Measurements from ENCODE around the gene GLB1L2.
A peak's percentile ranks its signal among the peaks of the same experiment; 100 is the strongest.

Gene GLB1L2

DNA sequence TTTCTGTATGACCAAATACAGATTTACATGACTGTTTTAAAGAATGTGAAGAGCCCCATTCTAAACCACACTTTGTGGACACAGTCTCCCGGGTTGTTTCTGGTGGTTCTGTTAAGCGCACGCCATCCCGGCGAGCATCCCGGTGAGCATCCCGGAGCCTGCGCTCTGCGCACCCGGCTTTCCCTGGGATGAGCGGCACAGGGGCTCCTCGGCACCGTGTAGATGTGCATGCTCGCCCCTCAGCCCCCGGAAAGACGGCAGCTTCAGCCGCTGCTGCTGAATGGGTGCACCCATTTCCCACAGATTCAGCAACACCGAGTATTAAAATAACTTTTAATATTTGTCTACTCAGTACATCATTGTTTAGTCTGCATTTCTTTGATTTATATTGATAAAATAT lies 36.0 kb downstream of the GLB1L2 start:
- H3K9ac ChIP-seq (ENCODE audit: low read length), result no peak overlapping the region

DNA sequence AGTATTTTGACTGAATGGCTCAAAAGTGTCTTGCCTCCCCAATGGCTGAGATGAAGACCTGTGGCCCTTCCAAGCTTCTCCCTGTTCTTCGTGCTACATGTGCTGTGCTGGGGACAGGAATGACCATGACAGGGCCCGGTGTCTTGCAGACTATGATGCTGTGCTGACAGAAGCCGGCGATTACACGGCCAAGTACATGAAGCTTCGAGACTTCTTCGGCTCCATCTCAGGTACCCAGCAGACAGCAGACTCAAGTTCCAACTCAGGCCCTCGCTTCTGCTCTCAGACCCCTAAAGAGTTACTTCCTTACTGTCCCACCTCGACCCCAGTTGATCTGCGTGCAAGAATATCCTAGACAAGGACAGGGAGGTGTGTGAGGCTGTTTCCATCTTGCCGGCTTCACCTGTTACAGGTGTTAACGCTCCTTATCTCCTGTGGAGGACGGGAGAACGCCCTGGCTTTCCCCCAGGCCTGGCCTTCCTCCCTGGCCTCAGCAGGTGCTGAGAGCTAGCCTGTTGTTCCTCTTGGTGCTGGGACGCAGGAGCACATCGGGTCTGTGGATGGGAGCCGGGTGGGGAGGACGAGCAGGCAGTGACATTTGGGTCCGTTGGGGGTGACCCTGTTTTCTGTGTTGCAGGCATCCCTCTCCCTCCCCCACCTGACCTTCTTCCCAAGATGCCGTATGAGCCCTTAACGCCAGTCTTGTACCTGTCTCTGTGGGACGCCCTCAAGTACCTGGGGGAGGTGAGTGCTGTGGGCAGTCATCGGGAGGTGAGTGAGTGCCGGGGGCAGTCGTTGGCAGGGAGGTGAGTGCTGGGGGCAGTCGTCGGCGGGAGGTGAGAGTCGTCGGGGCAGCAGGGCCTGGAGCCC lies 38.1 kb downstream of the GLB1L2 start:
- H3K4me2 ChIP-seq (ENCODE audit: low read length, poor library complexity, severe bottlenecking), result no peak overlapping the region
- no peak for DNase-seq
- H3K9me3 ChIP-seq (ENCODE audit: control insufficient read depth, low read length), result no peaks in the 10 kb centered on the region
- no peak overlapping the region for H3K27ac ChIP-seq (ENCODE audit: low read length, poor library complexity, severe bottlenecking)
- H3K18ac ChIP-seq (ENCODE audit: low read depth in 1 of 2, low read length in 2 of 2), result no peak overlapping the region
- H4K8ac ChIP-seq (ENCODE audit: low read length), result no peak overlapping the region
- 87% methylated on average over 27 of the region's 30 CpGs for WGBS
- no peak overlapping the region for H2AFZ ChIP-seq (ENCODE audit: low read depth, low read length)
- H3K27me3 ChIP-seq (ENCODE audit: control insufficient read depth in 1 of 2, insufficient read depth in 1 of 2, low read length in 2 of 2), result peaks cover 0 to 11% of the 10 kb centered on the region in 2 experiments
- H2BK120ac ChIP-seq (ENCODE audit: low read depth, low read length), result no peak overlapping the region
- no peak overlapping the region for H4K91ac ChIP-seq (ENCODE audit: low read length)
- no peak overlapping the region for H2BK12ac ChIP-seq (ENCODE audit: low read length in 2 of 2)
- H3K79me1 ChIP-seq (replicated peaks; ENCODE audit: low read length, poor library complexity, severe bottlenecking), result no peaks in the 10 kb centered on the region
- H2BK15ac ChIP-seq (ENCODE audit: low read depth, poor library complexity, severe bottlenecking), result no peak overlapping the region
- H2AK5ac ChIP-seq (ENCODE audit: low read length, severe bottlenecking), result no peak overlapping the region
- no peak overlapping the region for H3K4ac ChIP-seq (ENCODE audit: low read depth in 1 of 2, low read length in 2 of 2)
- H3K4me3 ChIP-seq (ENCODE audit: insufficient read depth in 1 of 2, low read depth in 1 of 2, low read length in 2 of 2), result no peak overlapping the region
- no peak overlapping the region for H3K23ac ChIP-seq (ENCODE audit: low read length in 2 of 2)
- peaks cover 0 to 3% of the 10 kb centered on the region in 2 experiments for H3K36me3 ChIP-seq (ENCODE audit: control insufficient read depth in 1 of 2, insufficient read depth in 2 of 2, low read depth in 1 of 2, low read length in 2 of 2)
- no peak overlapping the region for H3K9ac ChIP-seq (ENCODE audit: low read length)
- peak overlapping the region in 1 of 2 experiments; percentile 10 for H3K14ac ChIP-seq (ENCODE audit: low read length in 2 of 2)
- H3K4me1 ChIP-seq (ENCODE audit: control insufficient read depth, insufficient read depth, low read depth, low read length), result no peaks in the 10 kb centered on the region
- H2BK5ac ChIP-seq (ENCODE audit: low read depth, low read length, poor library complexity, severe bottlenecking), result no peak overlapping the region

More for the DNA sequence above, 36.0 kb downstream of the GLB1L2 start:
- no peak for DNase-seq
- H3K4me3 ChIP-seq (ENCODE audit: insufficient read depth in 1 of 2, low read depth in 1 of 2, low read length in 2 of 2), result no peak overlapping the region
- H3K79me1 ChIP-seq (replicated peaks; ENCODE audit: low read length, poor library complexity, severe bottlenecking), result no peaks in the 10 kb centered on the region
- H4K91ac ChIP-seq (ENCODE audit: low read length), result no peak overlapping the region
- no peak overlapping the region for H3K18ac ChIP-seq (ENCODE audit: low read depth in 1 of 2, low read length in 2 of 2)
- H2BK120ac ChIP-seq (ENCODE audit: low read depth, low read length), result no peak overlapping the region
- H3K4me2 ChIP-seq (ENCODE audit: low read length, poor library complexity, severe bottlenecking), result no peak overlapping the region
- H3K4ac ChIP-seq (ENCODE audit: low read depth in 1 of 2, low read length in 2 of 2), result no peak overlapping the region
- no peak overlapping the region for H2AFZ ChIP-seq (ENCODE audit: low read depth, low read length)
- H3K23ac ChIP-seq (ENCODE audit: low read length in 2 of 2), result no peak overlapping the region
- no peak overlapping the region for H3K14ac ChIP-seq (ENCODE audit: low read length in 2 of 2)
- peaks cover 0 to 3% of the 10 kb centered on the region in 2 experiments for H3K36me3 ChIP-seq (ENCODE audit: control insufficient read depth in 1 of 2, insufficient read depth in 2 of 2, low read depth in 1 of 2, low read length in 2 of 2)
- no peak overlapping the region for H3K27ac ChIP-seq (ENCODE audit: low read length, poor library complexity, severe bottlenecking)
- no peak overlapping the region for H2BK12ac ChIP-seq (ENCODE audit: low read length in 2 of 2)
- H2AK5ac ChIP-seq (ENCODE audit: low read length, severe bottlenecking), result no peak overlapping the region
- 86% methylated on average over 17 of the region's 18 CpGs for WGBS
- no peak overlapping the region for H2BK15ac ChIP-seq (ENCODE audit: low read depth, poor library complexity, severe bottlenecking)
- H3K4me1 ChIP-seq (ENCODE audit: control insufficient read depth, insufficient read depth, low read depth, low read length), result no peaks in the 10 kb centered on the region
- H2BK5ac ChIP-seq (ENCODE audit: low read depth, low read length, poor library complexity, severe bottlenecking), result no peak overlapping the region
- no peak overlapping the region for H4K8ac ChIP-seq (ENCODE audit: low read length)
- peaks cover 0 to 15% of the 10 kb centered on the region in 2 experiments for H3K27me3 ChIP-seq (ENCODE audit: control insufficient read depth in 1 of 2, insufficient read depth in 1 of 2, low read length in 2 of 2)
- no peaks in the 10 kb centered on the region for H3K9me3 ChIP-seq (ENCODE audit: control insufficient read depth, low read length)

DNA sequence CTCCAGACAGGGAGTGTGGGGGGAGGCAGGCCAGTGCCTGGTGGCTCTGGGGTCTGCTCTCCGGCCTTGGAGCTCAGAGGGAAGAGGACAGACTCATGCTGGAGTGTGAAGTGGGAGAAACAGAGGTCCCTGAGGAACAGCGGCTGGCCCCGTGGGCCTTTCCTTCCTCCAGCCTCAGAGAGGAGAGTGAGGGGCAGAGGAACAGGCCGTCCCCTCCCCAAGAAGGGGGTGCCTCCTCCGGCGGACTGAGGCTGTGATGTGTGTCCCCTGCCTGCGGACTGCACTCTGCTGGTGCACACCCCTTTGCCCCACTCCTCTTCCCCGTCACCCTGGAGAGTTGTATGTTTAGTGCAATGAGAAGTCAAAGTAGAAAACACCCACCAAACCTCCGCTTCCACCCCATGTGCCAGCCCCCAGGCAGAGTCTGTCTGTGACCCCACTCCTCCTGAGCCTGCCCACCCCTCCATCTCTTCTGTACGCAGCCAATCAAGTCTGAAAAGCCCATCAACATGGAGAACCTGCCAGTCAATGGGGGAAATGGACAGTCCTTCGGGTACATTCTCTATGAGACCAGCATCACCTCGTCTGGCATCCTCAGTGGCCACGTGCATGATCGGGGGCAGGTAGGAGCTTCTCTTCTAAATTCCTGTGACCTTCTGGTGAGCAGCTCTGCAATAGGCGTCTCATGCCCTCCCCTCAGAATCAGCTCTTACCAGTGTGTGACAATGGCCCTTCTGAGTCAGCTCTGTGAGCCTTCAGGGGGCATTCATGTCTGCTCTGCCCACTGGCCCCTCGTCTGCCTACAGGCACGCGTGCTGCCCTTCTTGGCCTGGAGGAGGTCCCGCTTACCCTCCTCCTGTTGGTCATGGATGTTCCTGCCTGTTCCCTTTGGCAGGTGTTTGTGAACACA lies 39.0 kb downstream of the GLB1L2 start:
- Histone ChIP-seq H3K14ac (ENCODE audit: low read length in 2 of 2) (no peak overlapping the region), H3K4me2 (ENCODE audit: low read length, poor library complexity, severe bottlenecking) (no peak overlapping the region), H3K23ac (ENCODE audit: low read length in 2 of 2) (no peak overlapping the region), H3K18ac (ENCODE audit: low read depth in 1 of 2, low read length in 2 of 2) (no peak overlapping the region), H3K4ac (ENCODE audit: low read depth in 1 of 2, low read length in 2 of 2) (no peak overlapping the region), H3K4me1 (ENCODE audit: control insufficient read depth, insufficient read depth, low read depth, low read length) (no peaks in the 10 kb centered on the region), H3K9me3 (ENCODE audit: control insufficient read depth, low read length) (no peaks in the 10 kb centered on the region), H2BK5ac (ENCODE audit: low read depth, low read length, poor library complexity, severe bottlenecking) (no peak overlapping the region), H2BK120ac (ENCODE audit: low read depth, low read length) (no peak overlapping the region), H3K27me3 (ENCODE audit: control insufficient read depth in 1 of 2, insufficient read depth in 1 of 2, low read length in 2 of 2) (peaks cover 0 to 5% of the 10 kb centered on the region in 2 experiments), H3K79me1 (replicated peaks; ENCODE audit: low read length, poor library complexity, severe bottlenecking) (no peaks in the 10 kb centered on the region), H3K27ac (ENCODE audit: low read length, poor library complexity, severe bottlenecking) (no peak overlapping the region), H4K91ac (ENCODE audit: low read length) (no peak overlapping the region), H3K9ac (ENCODE audit: low read length) (no peak overlapping the region), H2AFZ (ENCODE audit: low read depth, low read length) (no peak overlapping the region), H2BK12ac (ENCODE audit: low read length in 2 of 2) (no peak overlapping the region), H3K36me3 (ENCODE audit: control insufficient read depth in 1 of 2, insufficient read depth in 2 of 2, low read depth in 1 of 2, low read length in 2 of 2) (peaks cover 0 to 3% of the 10 kb centered on the region in 2 experiments), H3K4me3 (ENCODE audit: insufficient read depth in 1 of 2, low read depth in 1 of 2, low read length in 2 of 2) (no peak overlapping the region), H4K8ac (ENCODE audit: low read length) (no peak overlapping the region), H2AK5ac (ENCODE audit: low read length, severe bottlenecking) (no peak overlapping the region), H2BK15ac (ENCODE audit: low read depth, poor library complexity, severe bottlenecking) (no peak overlapping the region)
- DNase-seq, result no peak
- WGBS, result 80% methylated on average over 14 of the region's 19 CpGs

Data from mesenchymal stem cell (in vitro differentiated cells and primary cell).